Activated CD8-positive, alpha-beta T cell treated with anti-CD3 and anti-CD28 coated beads, Interleukin-2, amount 10 ng/mL, durations not matched to agents 7 days and 5 days (primary cell): ENCODE results near the gene PLCL2. TPM values are rescaled to one million over a fixed set of nuclear protein-coding genes. Genes with fewer than 3 reads are reported as not detected.

Experiments used
- ATAC-seq: fragments of 150-1000 bp; cut with Tn5 transposase; one replicate; pipeline ENCODE4 v1.10.0; 2021; ENCODE audit warnings: moderate library complexity
- CTCF ChIA-PET: fragments of 350-600 bp; sonication (Branson Sonifier 250); formaldehyde crosslinking; loops from one replicate; lab custom pipeline; 2021; ENCODE audit warnings: antibody characterized with exemption; lab: Charles Lee
- POLR2A ChIA-PET: fragments of 350-600 bp; sonication (Branson Sonifier 250); formaldehyde crosslinking; loops from one replicate; lab custom pipeline; 2021; ENCODE audit warnings: antibody characterized with exemption; lab: Charles Lee
- DNase-seq: peaks from one replicate; pipeline ENCODE4 v3.0.0-alpha.2; 2020
- H3K27ac Mint-ChIP-seq: one replicate; pipeline ENCODE4 v1.8.0; 2021; ENCODE audit warnings: mild to moderate bottlenecking, mixed read lengths
- H3K27me3 Mint-ChIP-seq: one replicate; pipeline ENCODE4 v1.8.0; 2021; ENCODE audit warnings: low read depth, mixed read lengths
- H3K36me3 Mint-ChIP-seq: one replicate; pipeline ENCODE4 v1.8.0; 2021; ENCODE audit warnings: low read depth, mixed read lengths
- H3K4me1 Mint-ChIP-seq: one replicate; pipeline ENCODE4 v1.8.0; 2021; ENCODE audit warnings: low read depth, mixed read lengths
- H3K4me3 Mint-ChIP-seq: one replicate; pipeline ENCODE4 v1.8.0; 2021; ENCODE audit warnings: mild to moderate bottlenecking, mixed read lengths
- H3K9me3 Mint-ChIP-seq: one replicate; pipeline ENCODE4 v1.8.0; 2022; ENCODE audit warnings: mixed read lengths; ENCODE audit not compliant: insufficient read depth
- total RNA-seq, 2 experiments: library from RNA; stranded (reverse); gene quantifications; one replicate each; pipeline ENCODE4 v1.2.3, GENCODE V29; 2021

The PLCL2 gene
- total RNA-seq, 2 experiments from 2014 or later: 33.9 to 35.8 TPM

DNA sequence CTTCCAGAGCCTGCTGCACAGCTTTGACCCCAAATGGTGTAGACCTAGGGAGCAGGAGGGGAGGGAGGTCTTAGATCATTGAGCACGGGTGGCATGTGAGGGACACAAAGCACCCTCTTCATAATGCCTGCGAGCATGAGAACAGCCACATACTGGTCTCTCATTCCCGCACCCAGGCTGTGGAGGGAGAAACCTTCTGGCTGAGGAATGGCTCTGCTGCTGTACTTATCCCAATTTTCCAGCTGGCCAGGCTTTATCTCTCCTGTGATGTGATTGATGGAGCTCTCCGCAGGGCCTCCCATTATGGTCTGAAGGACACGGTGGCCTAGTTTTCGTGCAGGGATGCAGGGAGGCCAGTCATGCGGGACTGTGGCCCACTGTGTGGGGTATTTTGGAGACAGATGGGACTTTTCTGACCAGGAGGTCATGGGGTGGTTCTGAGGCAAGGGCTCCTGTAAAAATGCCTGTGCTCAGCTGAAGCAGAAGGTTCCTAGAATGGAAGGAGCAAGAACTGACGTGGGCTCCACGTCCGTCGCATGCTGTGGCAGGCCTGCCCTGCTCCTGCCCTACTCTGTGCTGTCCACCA, 251.5 kb downstream of the PLCL2 start:
- peaks cover 11% of the 10 kb centered on the region for H3K4me1 Mint-ChIP-seq
- no peak overlapping the region for H3K4me3 Mint-ChIP-seq
- H3K36me3 Mint-ChIP-seq: no peaks in the 10 kb centered on the region
- DNase-seq (no peak), ATAC-seq (no peak)
- ChIA-PET POLR2A (no interaction called here), CTCF (no interaction called here)
- H3K9me3 Mint-ChIP-seq: no peaks in the 10 kb centered on the region
- H3K27me3 Mint-ChIP-seq: no peaks in the 10 kb centered on the region
- no peak overlapping the region for H3K27ac Mint-ChIP-seq

DNA sequence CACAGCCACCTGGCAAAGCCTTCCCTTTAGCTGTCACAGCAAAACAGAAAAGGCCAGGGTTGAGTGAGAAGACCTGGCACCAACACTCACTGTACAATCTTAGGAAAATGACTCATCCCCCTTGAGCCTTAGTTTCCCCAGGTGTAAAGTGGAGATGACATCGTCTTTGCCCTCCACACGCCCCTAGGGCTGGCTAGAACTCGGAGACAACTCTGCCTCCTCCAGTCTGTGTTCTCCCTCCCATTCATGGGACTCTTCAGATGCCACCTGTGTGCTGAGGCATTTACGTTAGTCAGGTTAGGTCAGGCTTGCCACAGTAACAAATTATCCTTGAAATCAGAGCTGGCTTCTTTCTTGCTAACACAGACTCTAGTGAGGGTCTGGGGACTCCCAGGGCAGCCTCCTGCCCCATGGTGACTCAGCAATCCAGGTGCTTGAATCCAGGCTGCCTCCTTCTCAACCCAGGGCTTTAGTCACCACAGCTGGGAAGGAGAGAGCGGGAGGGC, 252.6 kb downstream of the PLCL2 start:
- H3K27ac Mint-ChIP-seq: no peak overlapping the region
- ChIA-PET POLR2A (no interaction called here), CTCF (no interaction called here)
- ATAC-seq (no peak), DNase-seq (no peak)
- H3K4me3 Mint-ChIP-seq: no peak overlapping the region
- no peaks in the 10 kb centered on the region for H3K9me3 Mint-ChIP-seq
- H3K36me3 Mint-ChIP-seq: no peaks in the 10 kb centered on the region
- peaks cover 13% of the 10 kb centered on the region for H3K4me1 Mint-ChIP-seq
- H3K27me3 Mint-ChIP-seq: no peaks in the 10 kb centered on the region

DNA sequence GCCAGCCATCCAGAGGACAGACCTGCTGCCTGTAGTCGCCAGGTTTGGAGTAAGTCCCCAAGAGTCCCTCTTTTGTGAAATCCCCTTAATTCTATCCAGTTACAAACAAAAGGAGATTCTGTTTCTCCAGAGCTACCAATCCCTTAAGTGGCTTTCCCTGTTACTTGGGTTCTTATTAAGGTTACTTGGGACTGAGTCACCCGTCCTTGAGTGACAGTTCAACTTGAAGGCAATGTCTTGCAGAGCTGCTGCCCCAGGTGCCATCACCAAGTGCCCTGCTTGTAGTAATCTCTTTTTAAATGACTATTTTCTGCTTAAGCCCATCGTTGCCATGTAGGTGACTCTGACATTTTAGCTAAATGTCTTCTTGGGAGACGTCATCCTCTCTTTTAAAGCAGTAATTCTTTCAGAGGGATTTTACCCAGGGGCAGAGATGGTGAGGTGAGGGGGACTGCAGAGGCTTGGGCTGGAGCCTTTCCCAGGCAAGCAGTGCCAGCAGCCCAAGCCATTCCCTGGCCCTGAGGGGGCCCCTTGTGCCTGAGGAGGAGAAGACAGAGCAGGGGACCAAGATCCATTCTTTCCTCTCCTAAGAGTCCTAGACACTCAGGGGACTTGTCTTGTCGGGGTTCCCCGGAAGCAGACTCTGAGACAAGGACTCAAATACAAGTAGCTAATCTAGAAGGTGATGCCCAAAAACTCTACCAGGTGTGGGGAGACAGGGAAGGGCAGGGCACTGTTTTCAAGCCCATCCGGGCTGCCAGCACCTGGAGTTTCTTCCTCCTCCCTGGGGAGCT, 253.7 kb downstream of the PLCL2 start:
- H3K4me3 Mint-ChIP-seq: no peak overlapping the region
- H3K27me3 Mint-ChIP-seq: no peaks in the 10 kb centered on the region
- no peak for DNase-seq
- ChIA-PET POLR2A (interaction anchor here (0.6 kb wide), 1 partner anchor 22 kb away, joined by 3 read pairs; no protein-coding TSS in a partner anchor), CTCF (no interaction called here)
- no peaks in the 10 kb centered on the region for H3K9me3 Mint-ChIP-seq
- no peak overlapping the region for H3K27ac Mint-ChIP-seq
- H3K36me3 Mint-ChIP-seq: peaks cover 2% of the 10 kb centered on the region
- peaks cover 13% of the 10 kb centered on the region for H3K4me1 Mint-ChIP-seq
- ATAC-seq: no peak
